Activated naive CD4-positive, alpha-beta T cell treated with anti-CD3 and anti-CD28 coated beads for 36 hours (primary cell): ENCODE data around the gene ABCC4. TPM values are rescaled to one million over a fixed set of nuclear protein-coding genes. Genes with fewer than 3 reads are reported as not detected.
"Not testable (repeated sequence)": the region's sequence is repeated elsewhere in the genome, so short reads cannot be mapped to it uniquely, and the experiment has no call there.

Experiments
- CTCF ChIA-PET: fragments of 350-600 bp; sonication (Branson Sonifier 250); formaldehyde crosslinking; loops from one replicate; lab custom pipeline; 2021; ENCODE audit warnings: antibody characterized with exemption; lab: Charles Lee
- DNase-seq: peaks from one replicate; pipeline ENCODE4 v3.0.0-alpha.2; 2020
- H3K27ac Mint-ChIP-seq: one replicate; pipeline ENCODE4 v1.8.0; 2021; ENCODE audit warnings: mild to moderate bottlenecking, mixed read lengths
- H3K27me3 Mint-ChIP-seq: one replicate; pipeline ENCODE4 v1.8.0; 2021; ENCODE audit warnings: low read depth, mixed read lengths
- H3K36me3 Mint-ChIP-seq: one replicate; pipeline ENCODE4 v1.8.0; 2021; ENCODE audit warnings: low read depth, mixed read lengths
- H3K4me1 Mint-ChIP-seq: one replicate; pipeline ENCODE4 v1.8.0; 2021; ENCODE audit warnings: low read depth, mixed read lengths
- H3K4me3 Mint-ChIP-seq: one replicate; pipeline ENCODE4 v1.8.0; 2021; ENCODE audit warnings: mild to moderate bottlenecking, moderate library complexity, mixed read lengths
- H3K9me3 Mint-ChIP-seq: one replicate; pipeline ENCODE4 v1.8.0; 2021; ENCODE audit warnings: mixed read lengths
- intact Hi-C: fragments of 100-400 bp; cut with micrococcal nuclease; formaldehyde crosslinking; loops from one replicate; pipeline ENCODE4 v1.15.1; 2023
- total RNA-seq, 2 experiments: library from RNA; stranded (reverse); gene quantifications; one replicate each; pipeline ENCODE4 v1.2.3, GENCODE V29; 2021

Gene ABCC4
- total RNA-seq, 2 experiments from 2014 or later, result 8.0 to 8.1 TPM

DNA sequence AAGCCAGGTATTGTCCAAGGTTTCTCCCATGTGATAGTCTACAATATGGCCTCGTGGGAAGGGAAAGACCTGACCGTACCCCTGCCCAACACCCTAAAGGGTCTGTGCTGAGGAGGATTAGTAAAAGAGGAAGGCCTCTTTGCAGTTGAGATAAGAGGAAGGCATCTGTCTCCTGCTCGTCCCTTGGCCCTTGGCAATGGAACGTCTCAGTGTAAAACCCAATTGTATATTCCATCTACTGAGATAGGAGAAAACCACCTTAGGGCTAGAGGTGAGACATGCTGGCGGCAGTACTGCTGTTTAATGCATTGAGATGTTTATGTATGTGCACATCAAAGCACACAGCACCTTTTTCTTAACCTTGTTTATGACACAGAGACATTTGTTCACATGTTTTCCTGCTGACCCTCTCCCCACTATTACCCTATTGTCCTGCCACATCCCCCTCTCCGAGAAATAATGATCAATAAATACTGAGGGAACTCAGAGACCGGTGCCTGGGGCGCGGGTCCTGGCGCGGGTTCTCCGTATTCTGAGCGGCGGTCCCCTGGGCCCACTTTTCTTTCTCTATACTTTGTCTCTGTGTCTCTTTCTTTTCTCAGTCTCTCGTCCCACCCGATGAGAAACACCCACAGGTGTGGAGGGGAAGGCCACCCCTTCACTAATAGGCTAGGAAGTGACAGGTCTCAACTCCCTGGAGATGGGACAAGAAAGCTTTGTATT is 32.7 kb downstream of the ABCC4 start:
- CTCF ChIA-PET, H3K9me3 Mint-ChIP-seq, DNase-seq, intact Hi-C loops, H3K4me3 Mint-ChIP-seq, H3K27me3 Mint-ChIP-seq, H3K27ac Mint-ChIP-seq, H3K4me1 Mint-ChIP-seq: not testable (repeated sequence)
- H3K36me3 Mint-ChIP-seq, result peaks cover 40% of the 10 kb centered on the region

DNA sequence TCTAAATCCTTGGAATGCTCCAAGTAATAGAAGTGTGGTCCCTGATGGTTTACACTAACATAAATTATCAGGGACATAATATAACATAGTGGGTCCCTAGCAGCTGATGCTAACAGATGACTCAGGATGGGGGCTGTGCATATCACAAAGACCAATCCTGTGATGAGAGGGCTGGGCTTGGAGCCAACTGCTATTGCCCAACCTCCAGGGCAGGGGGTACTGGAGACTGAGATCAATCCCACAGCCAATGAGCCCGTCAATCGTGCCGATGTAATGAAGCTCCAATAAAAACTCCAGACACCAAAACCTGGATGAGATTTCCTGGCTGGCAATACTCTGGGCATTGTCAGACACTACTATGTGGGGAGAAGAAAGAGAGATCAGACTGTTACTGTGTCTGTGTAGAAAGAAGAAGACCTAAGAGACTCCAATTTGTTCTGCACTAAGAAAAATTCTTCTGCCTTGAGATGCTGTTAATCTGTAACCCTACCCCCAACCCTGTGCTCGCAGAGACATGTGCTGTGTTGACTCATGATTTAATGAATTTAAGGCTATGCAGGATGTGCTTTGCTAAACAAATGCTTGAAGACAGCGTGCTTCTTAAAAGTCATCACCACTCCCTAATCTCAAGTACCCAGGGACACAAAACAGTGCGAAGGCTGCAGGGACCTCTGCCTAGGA is 33.4 kb downstream of the ABCC4 start:
- CTCF ChIA-PET, result no interaction called here
- no peak overlapping the region for H3K27ac Mint-ChIP-seq
- no peak for DNase-seq
- peaks cover 3% of the 10 kb centered on the region for H3K9me3 Mint-ChIP-seq
- H3K36me3 Mint-ChIP-seq, result peaks cover 40% of the 10 kb centered on the region
- H3K4me1 Mint-ChIP-seq, result peaks cover 4% of the 10 kb centered on the region
- intact Hi-C loops, result no loop called here
- no peak overlapping the region for H3K4me3 Mint-ChIP-seq
- H3K27me3 Mint-ChIP-seq, result no peaks in the 10 kb centered on the region

- Mint-ChIP-seq H3K27me3 (no peaks in the 10 kb centered on the region), H3K27ac (no peak overlapping the region), H3K4me1 (no peaks in the 10 kb centered on the region), H3K36me3 (peaks cover 46% of the 10 kb centered on the region), H3K9me3 (peaks cover 3% of the 10 kb centered on the region), H3K4me3 (no peak overlapping the region)
- CTCF ChIA-PET, result no interaction called here
- DNase-seq, result no peak
- intact Hi-C loops, result no loop called here
Measured at GRCh38 chr13:95264225-95264624, 37.0 kb downstream of the ABCC4 start.

DNA sequence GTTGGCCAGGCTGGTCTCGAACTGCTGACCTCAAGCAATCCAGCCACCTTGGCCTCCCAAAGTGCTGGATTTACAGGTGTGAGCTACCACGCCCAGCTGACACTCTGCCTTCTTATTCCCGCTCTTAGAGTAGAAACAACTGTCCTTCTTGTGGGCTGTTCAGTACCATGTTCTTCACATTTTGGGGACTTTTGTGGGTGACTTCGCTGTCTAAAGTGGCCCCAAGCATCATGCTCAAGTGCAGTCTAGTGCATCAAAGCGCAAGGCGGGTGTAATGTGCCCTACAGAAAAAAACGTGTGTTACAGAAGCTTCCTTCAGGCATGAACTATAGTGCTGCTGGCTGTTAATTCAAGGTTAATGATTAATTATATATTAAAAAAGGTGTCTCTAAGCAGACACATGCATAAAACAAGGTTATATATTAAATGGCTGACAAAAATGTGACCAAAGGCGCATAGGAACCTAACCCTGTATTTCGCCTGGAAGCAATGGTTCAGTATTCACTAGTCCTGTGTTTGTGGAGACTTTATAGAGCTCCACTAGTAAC is 38.3 kb downstream of the ABCC4 start:
- intact Hi-C loops, result no loop called here
- H3K36me3 Mint-ChIP-seq, result peaks cover 46% of the 10 kb centered on the region
- peaks cover 3% of the 10 kb centered on the region for H3K9me3 Mint-ChIP-seq
- H3K4me3 Mint-ChIP-seq, result no peak overlapping the region
- no peak overlapping the region for H3K27ac Mint-ChIP-seq
- no peaks in the 10 kb centered on the region for H3K27me3 Mint-ChIP-seq
- no peak for DNase-seq
- H3K4me1 Mint-ChIP-seq, result no peaks in the 10 kb centered on the region
- CTCF ChIA-PET, result interaction anchor here (0.9 kb wide), 1 partner anchor 118 kb away, joined by 9 read pairs; no protein-coding TSS in a partner anchor

DNA sequence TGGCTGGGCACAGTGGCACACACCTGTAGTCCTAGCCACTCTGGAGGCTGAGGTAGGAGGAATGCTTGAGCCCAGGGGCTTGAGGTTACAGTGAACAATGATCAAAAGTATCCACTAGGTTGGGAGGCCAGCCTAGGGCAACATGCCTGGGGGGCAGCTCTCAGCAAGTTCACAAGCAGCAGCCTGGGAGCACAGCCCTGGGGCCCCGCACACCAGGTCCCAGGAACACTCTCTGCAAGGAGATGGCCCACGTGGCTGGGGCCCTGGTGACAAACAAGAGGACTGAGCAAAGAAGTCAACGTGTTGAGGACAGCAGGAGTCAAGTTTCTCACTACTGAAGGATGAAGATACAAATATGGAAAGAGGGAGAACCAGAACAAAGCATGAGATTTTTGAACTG is 39.3 kb downstream of the ABCC4 start:
- Mint-ChIP-seq H3K36me3 (peaks cover 43% of the 10 kb centered on the region), H3K4me1 (no peaks in the 10 kb centered on the region), H3K27me3 (no peaks in the 10 kb centered on the region), H3K9me3 (no peaks in the 10 kb centered on the region), H3K27ac (no peak overlapping the region), H3K4me3 (no peak overlapping the region)
- intact Hi-C loops, result no loop called here
- no peak for DNase-seq
- CTCF ChIA-PET, result no interaction called here

- no peaks in the 10 kb centered on the region for H3K4me1 Mint-ChIP-seq
- H3K4me3 Mint-ChIP-seq, result no peak overlapping the region
- H3K27me3 Mint-ChIP-seq, result no peaks in the 10 kb centered on the region
- DNase-seq, result no peak
- CTCF ChIA-PET, result no interaction called here
- no peaks in the 10 kb centered on the region for H3K9me3 Mint-ChIP-seq
- H3K36me3 Mint-ChIP-seq, result peaks cover 32% of the 10 kb centered on the region
- intact Hi-C loops, result no loop called here
- H3K27ac Mint-ChIP-seq, result no peak overlapping the region
Measured at GRCh38 chr13:95260031-95260525, 41.2 kb downstream of the ABCC4 start.

- Mint-ChIP-seq H3K9me3 (no peaks in the 10 kb centered on the region), H3K36me3 (peaks cover 24% of the 10 kb centered on the region), H3K4me3 (no peak overlapping the region), H3K27ac (no peak overlapping the region), H3K27me3 (no peaks in the 10 kb centered on the region), H3K4me1 (no peaks in the 10 kb centered on the region)
- intact Hi-C loops, result no loop called here
- CTCF ChIA-PET, result no interaction called here
- DNase-seq, result no peak
Measured at GRCh38 chr13:95258619-95259194, 42.5 kb downstream of the ABCC4 start.

DNA sequence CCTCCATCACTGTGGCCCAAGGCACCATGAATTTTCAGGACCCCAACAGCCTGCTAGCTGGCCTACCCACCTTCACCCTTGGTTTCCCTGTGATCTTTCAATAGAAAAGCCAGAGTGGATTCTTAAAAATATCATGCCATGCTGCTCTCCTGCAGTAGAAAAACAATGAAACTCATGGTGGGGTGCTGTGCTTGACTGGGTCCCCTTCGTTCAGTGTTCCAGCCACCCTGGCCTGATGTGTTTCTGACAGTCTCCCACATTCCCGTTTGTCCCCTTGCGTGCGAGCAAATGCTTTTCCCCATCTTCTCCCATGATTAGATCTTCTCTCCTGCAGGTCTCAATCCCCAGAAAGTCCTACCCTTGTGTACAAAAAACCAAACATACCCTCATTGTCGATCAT is 43.2 kb downstream of the ABCC4 start:
- Mint-ChIP-seq H3K27ac (no peak overlapping the region), H3K4me1 (no peaks in the 10 kb centered on the region), H3K36me3 (peaks cover 24% of the 10 kb centered on the region), H3K4me3 (no peak overlapping the region), H3K27me3 (no peaks in the 10 kb centered on the region), H3K9me3 (no peaks in the 10 kb centered on the region)
- intact Hi-C loops, result no loop called here
- CTCF ChIA-PET, result interaction anchor here (0.7 to 0.9 kb wide), 2 partner anchors 146 to 362 kb away, joined by 3 to 4 read pairs; no protein-coding TSS in a partner anchor
- DNase-seq, result no peak

DNA sequence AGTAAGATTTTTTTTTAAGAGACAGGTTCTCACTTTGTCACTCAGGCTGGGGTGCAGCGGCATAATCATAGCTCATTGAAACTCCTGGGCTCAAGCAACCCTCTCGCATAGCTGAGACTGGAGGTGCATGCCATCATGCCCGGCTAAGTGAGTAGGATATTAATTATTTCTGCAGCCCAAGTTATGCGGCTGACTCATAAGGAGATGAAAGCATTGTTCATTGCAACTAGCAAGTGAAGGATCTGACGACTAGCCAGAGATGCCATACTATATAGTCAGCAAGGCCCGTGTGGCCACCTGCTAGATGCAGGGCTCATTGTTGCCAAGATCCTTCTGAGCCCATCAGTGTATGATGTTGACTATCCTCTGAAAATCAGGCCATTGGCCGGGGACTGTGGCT is 45.2 kb downstream of the ABCC4 start:
- CTCF ChIA-PET, result interaction anchor here (0.5 to 1.3 kb wide), 2 partner anchors 16 to 148 kb away, joined by 3 to 5 read pairs; no protein-coding TSS in a partner anchor
- H3K4me3 Mint-ChIP-seq, result no peak overlapping the region
- H3K27ac Mint-ChIP-seq, result no peak overlapping the region
- H3K36me3 Mint-ChIP-seq, result peaks cover 24% of the 10 kb centered on the region
- DNase-seq, result no peak
- no peaks in the 10 kb centered on the region for H3K9me3 Mint-ChIP-seq
- intact Hi-C loops, result no loop called here
- peaks cover 2% of the 10 kb centered on the region for H3K4me1 Mint-ChIP-seq
- H3K27me3 Mint-ChIP-seq, result no peaks in the 10 kb centered on the region

DNA sequence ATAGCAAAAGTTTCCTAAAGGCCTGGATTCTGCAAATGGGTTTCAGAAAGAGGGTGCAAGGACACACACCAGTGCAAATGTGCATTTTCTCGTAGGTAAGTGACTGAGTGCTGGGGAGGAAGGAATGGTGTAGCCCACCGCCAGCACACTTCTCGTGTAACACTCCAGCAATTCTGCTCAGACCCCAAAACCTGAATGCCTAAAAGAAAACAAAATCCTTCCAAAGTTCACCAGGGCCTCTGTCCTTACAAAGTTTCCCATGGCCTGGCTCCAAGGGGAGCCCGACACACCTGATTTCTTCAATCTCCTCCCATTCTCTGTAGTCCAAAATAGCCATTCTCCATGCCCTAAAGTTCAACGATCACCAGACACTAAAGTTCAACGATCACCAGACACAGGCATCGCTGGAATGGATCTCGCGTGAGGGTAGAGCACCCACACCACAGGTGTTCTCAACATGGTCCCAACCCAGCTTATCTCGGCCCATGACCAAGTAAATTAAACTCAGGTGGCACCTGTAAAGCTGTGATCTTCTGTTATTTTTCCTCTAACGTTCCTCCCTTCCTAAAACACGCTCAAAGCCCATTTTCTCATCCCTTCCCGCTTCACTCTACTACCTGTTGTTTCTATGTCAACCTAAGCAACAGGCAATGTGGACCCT is 46.0 kb downstream of the ABCC4 start:
- Mint-ChIP-seq H3K9me3 (no peaks in the 10 kb centered on the region), H3K27ac (no peak overlapping the region), H3K27me3 (no peaks in the 10 kb centered on the region), H3K36me3 (peaks cover 22% of the 10 kb centered on the region), H3K4me3 (no peak overlapping the region), H3K4me1 (peaks cover 2% of the 10 kb centered on the region)
- DNase-seq, result no peak
- intact Hi-C loops, result no loop called here
- CTCF ChIA-PET, result interaction anchor here (1.3 kb wide), 1 partner anchor 149 kb away, joined by 3 read pairs; no protein-coding TSS in a partner anchor

DNA sequence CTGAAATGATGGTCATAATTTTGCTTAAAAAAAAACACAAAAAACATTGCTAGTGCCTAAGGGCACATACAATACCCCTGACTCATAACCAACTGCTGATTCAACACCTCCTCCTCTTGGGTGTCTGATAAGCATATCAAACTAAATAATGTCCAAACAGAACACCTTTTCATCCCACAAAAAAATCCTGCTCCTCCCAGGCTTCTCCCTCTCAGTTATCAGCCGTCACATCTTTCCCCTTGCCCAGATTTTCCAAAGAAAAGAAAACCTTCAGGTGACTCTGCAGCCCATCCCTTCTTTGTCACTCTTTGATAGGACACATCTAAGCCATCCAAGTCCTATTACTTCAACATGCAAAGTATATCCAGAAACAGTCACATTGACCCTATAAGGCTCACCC is 46.9 kb downstream of the ABCC4 start:
- intact Hi-C loops, result no loop called here
- Mint-ChIP-seq H3K9me3 (no peaks in the 10 kb centered on the region), H3K36me3 (peaks cover 19% of the 10 kb centered on the region), H3K4me3 (no peak overlapping the region), H3K27ac (no peak overlapping the region), H3K27me3 (no peaks in the 10 kb centered on the region), H3K4me1 (peaks cover 2% of the 10 kb centered on the region)
- CTCF ChIA-PET, result no interaction called here
- DNase-seq, result no peak

GRCh38 chr13:95253033-95253432 is 48.2 kb downstream of the ABCC4 start:
- CTCF ChIA-PET, result no interaction called here
- peaks cover 2% of the 10 kb centered on the region for H3K4me1 Mint-ChIP-seq
- no peaks in the 10 kb centered on the region for H3K9me3 Mint-ChIP-seq
- H3K27ac Mint-ChIP-seq, result no peak overlapping the region
- H3K27me3 Mint-ChIP-seq, result no peaks in the 10 kb centered on the region
- DNase-seq, result no peak
- intact Hi-C loops, result no loop called here
- H3K36me3 Mint-ChIP-seq, result peaks cover 8% of the 10 kb centered on the region
- no peak overlapping the region for H3K4me3 Mint-ChIP-seq
